Activated B cell treated with CpG ODN at 0.5 μM for 24 hours (primary cell): Measurements from ENCODE around the gene MAST1. TPM values are rescaled to one million over a fixed set of nuclear protein-coding genes. Genes with fewer than 3 reads are reported as not detected.
"Not testable (repeated sequence)": the region's sequence is repeated elsewhere in the genome, so short reads cannot be mapped to it uniquely, and the experiment has no call there.

Source experiments
- ATAC-seq: fragments of 200-7000 bp; cut with Tn5 transposase; one replicate; pipeline ENCODE4 v1.10.0; 2021; ENCODE audit warnings: low read depth, mild to moderate bottlenecking, moderate library complexity
- CTCF ChIA-PET: fragments of 350-600 bp; sonication (Branson Sonifier 250); formaldehyde crosslinking; loops from one replicate; lab custom pipeline; 2021; ENCODE audit warnings: antibody characterized with exemption; lab: Charles Lee
- POLR2A ChIA-PET: fragments of 350-600 bp; sonication (Branson Sonifier 250); formaldehyde crosslinking; loops from one replicate; lab custom pipeline; 2021; ENCODE audit warnings: antibody characterized with exemption; lab: Charles Lee
- DNase-seq: peaks from one replicate; pipeline ENCODE4 v3.0.0; 2022
- H3K27ac Mint-ChIP-seq: one replicate; pipeline ENCODE4 v1.8.0; 2020; ENCODE audit warnings: mixed read lengths
- H3K27me3 Mint-ChIP-seq: one replicate; pipeline ENCODE4 v1.8.0; 2021; ENCODE audit warnings: mixed read lengths
- H3K36me3 Mint-ChIP-seq: one replicate; pipeline ENCODE4 v1.8.0; 2021; ENCODE audit warnings: low read depth, mixed read lengths
- H3K4me1 Mint-ChIP-seq: one replicate; pipeline ENCODE4 v1.8.0; 2021; ENCODE audit warnings: mixed read lengths
- H3K4me3 Mint-ChIP-seq: one replicate; pipeline ENCODE4 v1.8.0; 2020; ENCODE audit warnings: mild to moderate bottlenecking, mixed read lengths
- H3K9me3 Mint-ChIP-seq: one replicate; pipeline ENCODE4 v1.8.0; 2020; ENCODE audit warnings: mixed read lengths
- intact Hi-C: fragments of 100-400 bp; cut with micrococcal nuclease; formaldehyde crosslinking; loops from one replicate; pipeline ENCODE4 v1.15.1; 2024
- total RNA-seq: library from RNA; stranded (reverse); gene quantifications from 2 replicates; pipeline ENCODE4 v1.2.3, GENCODE V29; 2022
- TF ChIP-seq, protein P1 (sequence below): fragments of 200-600 bp; IDR thresholded peaks from one replicate; pipeline ENCODE4 v1.8.0; 2022; ENCODE audit warnings: antibody characterized with exemption, mild to moderate bottlenecking

The MAST1 gene
- total RNA-seq, 1 donor from 2014 or later: 0.20 TPM

DNA sequence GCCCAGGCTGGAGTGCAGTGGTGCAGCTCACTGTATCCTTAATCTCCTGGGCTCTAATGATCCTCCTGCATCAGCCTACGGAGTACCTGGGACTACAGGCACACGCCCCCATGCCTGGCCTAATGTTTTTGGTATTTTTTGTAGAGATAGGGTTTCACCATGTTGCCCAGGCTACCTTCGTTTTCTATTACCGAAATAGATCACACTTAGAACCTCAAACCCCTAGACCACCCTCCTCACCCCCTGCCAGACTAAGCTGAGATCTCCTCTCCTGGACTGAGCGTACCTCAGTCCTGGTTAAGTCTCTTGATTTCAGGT, 48.3 kb downstream of the MAST1 start:
- DNase-seq: no peak
- TF ChIP-seq, protein P1, sequence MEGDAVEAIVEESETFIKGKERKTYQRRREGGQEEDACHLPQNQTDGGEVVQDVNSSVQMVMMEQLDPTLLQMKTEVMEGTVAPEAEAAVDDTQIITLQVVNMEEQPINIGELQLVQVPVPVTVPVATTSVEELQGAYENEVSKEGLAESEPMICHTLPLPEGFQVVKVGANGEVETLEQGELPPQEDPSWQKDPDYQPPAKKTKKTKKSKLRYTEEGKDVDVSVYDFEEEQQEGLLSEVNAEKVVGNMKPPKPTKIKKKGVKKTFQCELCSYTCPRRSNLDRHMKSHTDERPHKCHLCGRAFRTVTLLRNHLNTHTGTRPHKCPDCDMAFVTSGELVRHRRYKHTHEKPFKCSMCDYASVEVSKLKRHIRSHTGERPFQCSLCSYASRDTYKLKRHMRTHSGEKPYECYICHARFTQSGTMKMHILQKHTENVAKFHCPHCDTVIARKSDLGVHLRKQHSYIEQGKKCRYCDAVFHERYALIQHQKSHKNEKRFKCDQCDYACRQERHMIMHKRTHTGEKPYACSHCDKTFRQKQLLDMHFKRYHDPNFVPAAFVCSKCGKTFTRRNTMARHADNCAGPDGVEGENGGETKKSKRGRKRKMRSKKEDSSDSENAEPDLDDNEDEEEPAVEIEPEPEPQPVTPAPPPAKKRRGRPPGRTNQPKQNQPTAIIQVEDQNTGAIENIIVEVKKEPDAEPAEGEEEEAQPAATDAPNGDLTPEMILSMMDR: no peak
- ATAC-seq: no peak
- Mint-ChIP-seq H3K4me1 (peaks cover 36% of the 10 kb centered on the region), H3K27ac (no peak overlapping the region), H3K27me3 (no peaks in the 10 kb centered on the region), H3K36me3 (peaks cover 6% of the 10 kb centered on the region), H3K9me3 (peaks cover 2% of the 10 kb centered on the region), H3K4me3 (peak overlapping the region; percentile 35)
- intact Hi-C loops: no loop called here
- ChIA-PET POLR2A (interaction anchor here (0.5 to 0.6 kb wide), 2 partner anchors 49 to 1305 kb away, joined by 4 to 5 read pairs; no protein-coding TSS in a partner anchor), CTCF (interaction anchor here (3.4 kb wide), 1 partner anchor 78 kb away, joined by 39 read pairs; no protein-coding TSS in a partner anchor)

DNA sequence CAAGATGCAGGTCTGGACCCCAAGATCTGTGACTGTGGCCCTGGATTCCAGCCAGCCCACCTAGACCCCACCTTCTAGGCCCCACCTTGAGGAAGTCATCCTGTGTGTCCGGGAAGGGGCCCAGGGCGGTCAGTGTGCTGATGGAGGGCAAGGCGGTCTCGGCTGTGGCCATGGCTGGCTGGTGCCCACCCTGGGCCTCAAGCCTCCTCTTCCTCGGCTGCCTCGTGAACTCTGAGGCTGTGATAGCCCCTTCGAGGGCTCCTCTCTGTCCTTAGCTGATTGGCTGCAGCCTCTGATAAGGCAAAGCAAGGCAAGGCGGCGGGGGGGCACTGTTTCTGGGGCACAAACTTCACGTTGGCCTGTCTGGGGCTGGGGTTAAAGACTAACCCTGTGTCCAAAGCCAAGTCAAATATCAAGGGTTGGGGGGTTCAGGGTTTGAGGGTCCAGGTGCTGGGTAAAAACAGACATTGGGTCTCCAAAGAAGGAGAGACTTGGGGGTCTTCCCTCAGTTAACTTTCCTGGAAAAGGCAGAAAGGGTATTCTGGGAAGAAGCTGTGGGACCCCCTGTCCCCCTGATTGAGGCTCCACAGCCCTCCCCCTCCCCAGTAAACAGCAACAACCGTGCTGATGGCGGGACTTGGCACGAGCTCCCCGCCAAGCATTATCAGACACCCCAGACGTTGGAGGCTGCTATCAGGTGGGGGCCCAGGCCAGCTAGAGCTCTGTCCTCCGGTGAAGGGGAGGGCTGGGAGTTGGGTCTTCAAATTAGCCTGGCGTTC, 48.8 kb downstream of the MAST1 start, which contains the start of gene KLF1:
Gene KLF1, minus strand, starts transcription at position 233 of the 779 bp plus-strand sequence. Its CDS starts 61 bp downstream, at position 172.
- H3K9me3 Mint-ChIP-seq: peaks cover 2% of the 10 kb centered on the region
- intact Hi-C loops: no loop called here
- CTCF ChIA-PET: interaction anchor here (0.5 kb wide), 1 partner anchor 81 kb away, joined by 3 read pairs; the partner anchor contains the start of gene RNASEH2A

DNA sequence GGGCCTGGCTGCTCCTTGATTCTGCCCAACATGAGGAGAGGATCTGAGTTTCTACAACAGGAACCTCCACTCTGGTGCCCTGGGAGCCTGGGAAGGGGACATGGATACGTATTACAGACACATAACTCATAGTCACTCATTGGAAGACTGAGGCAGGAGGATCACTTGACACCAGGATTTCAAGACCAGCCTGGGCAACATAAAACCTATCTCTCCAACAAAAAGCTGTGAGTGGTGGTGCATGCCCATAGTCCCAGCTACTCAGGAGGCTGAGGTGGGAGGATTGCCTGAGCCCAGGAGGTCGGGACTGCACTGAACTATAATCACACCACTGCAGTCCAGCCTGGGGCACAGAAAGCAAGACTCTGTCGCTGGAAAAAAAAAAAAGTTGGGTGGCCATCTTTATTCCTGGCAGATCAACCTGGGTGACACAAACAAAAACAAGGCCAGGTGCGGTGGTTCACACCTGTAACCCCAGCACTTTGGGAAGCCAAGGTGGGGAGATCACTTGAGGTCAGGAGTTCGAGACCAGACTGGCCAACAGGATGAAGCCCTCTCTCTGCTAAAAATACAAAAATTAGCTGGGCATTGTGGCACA, 49.8 kb downstream of the MAST1 start:
- CTCF ChIA-PET: interaction anchor here (0.5 to 1.3 kb wide), 2 partner anchors 82 to 89 kb away, joined by 3 read pairs; partner anchors contain the start of gene RNASEH2A
- POLR2A ChIA-PET: interaction anchor here (0.9 to 1.7 kb wide), 2 partner anchors 46 to 50 kb away, joined by 3 to 4 read pairs; partner anchors contain the start of genes CALR and FARSA
- TF ChIP-seq, protein P1: no peak
- Mint-ChIP-seq H3K4me1 (peaks cover 34% of the 10 kb centered on the region), H3K4me3 (no peak overlapping the region), H3K36me3 (peaks cover 9% of the 10 kb centered on the region), H3K27ac (no peak overlapping the region), H3K27me3 (no peaks in the 10 kb centered on the region), H3K9me3 (no peaks in the 10 kb centered on the region)
- intact Hi-C loops: no loop called here
- no peak for DNase-seq
- ATAC-seq: no peak

More for the DNA sequence above, 48.8 kb downstream of the MAST1 start, which contains the start of gene KLF1:
- no peak for ATAC-seq
- Mint-ChIP-seq H3K27ac (no peak within 1 kb of the TSS), H3K27me3 (no peaks in the 10 kb centered on the region), H3K4me3 (peak within 1 kb of the TSS; percentile 35), H3K4me1 (peaks cover 36% of the 10 kb centered on the region), H3K36me3 (peaks cover 8% of the 10 kb centered on the region)
- no peak for DNase-seq
- TF ChIP-seq, protein P1: no peak
- POLR2A ChIA-PET: interaction anchor here (0.5 to 0.9 kb wide), 3 partner anchors 47 to 74 kb away, joined by 3 to 6 read pairs (median 3); partner anchors contain the start of gene FARSA

DNA sequence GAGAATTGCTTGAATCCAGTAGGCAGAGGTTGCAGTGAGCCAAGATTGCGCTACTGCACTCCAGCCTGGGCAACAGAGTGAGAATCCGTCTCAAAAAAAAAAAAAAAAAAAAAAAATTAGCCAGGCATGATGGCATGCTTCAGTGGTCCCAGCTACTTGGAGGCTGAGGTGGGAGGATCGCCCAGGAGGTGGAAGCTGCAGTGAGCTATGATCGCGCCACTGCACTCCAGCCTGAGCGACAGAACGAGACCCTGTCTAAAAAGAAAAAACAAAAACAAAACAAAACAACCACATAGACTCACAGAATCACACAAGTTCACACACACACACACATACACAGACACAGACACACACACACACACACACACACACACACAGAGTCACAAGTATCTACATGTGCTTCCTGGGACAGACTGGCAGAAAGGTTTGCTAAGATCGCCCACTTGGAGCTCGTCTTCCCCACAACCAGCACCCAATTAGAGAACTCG, 52.0 kb downstream of the MAST1 start:
- CTCF ChIA-PET: interaction anchor here (0.9 to 1.7 kb wide), 3 partner anchors 23 to 124 kb away, joined by 3 to 5 read pairs (median 3); no protein-coding TSS in a partner anchor
- H3K4me1 Mint-ChIP-seq: peaks cover 21% of the 10 kb centered on the region
- intact Hi-C loops: loop anchor here (1.0 to 2.0 kb wide), 3 partner anchors 9 to 204 kb away; partner anchors contain the start of gene DNASE2
- DNase-seq, H3K27me3 Mint-ChIP-seq, H3K9me3 Mint-ChIP-seq, ATAC-seq: not testable (repeated sequence)
- POLR2A ChIA-PET: interaction anchor here (0.6 to 2.4 kb wide), 26 partner anchors 9 to 891 kb away, joined by 3 to 58 read pairs (median 6); partner anchors contain the start of genes CALR, DHPS, DNASE2 and FARSA
- H3K27ac Mint-ChIP-seq: peak overlapping the region; percentile 90
- peak overlapping the region; percentile 98 for H3K4me3 Mint-ChIP-seq
- H3K36me3 Mint-ChIP-seq: peaks cover 31% of the 10 kb centered on the region
